K562 (cell line): ENCODE results near the gene MCM6. TPM values are rescaled to one million over a fixed set of nuclear protein-coding genes. Genes with fewer than 3 reads are reported as not detected.
A peak's percentile ranks its signal among the peaks of the same experiment; 100 is the strongest.

Experiments used
- ETV6 ChIP-seq, 3 experiments: fragments of 150-350 bp in 1 of 3; sonication (generic) in 1 of 3; formaldehyde crosslinking in 1 of 3; IDR thresholded peaks; 2 replicates each; pipeline versions ENCODE4 v1.6.1 to v1.8.0; 2014 to 2022; ENCODE audit warnings: borderline replicate concordance in 2 of 3, low read depth in 2 of 3, antibody characterized with exemption in 1 of 3, low read length in 1 of 3, mild to moderate bottlenecking in 1 of 3, missing genetic modification reagents in 1 of 3
- EZH2 ChIP-seq: IDR thresholded peaks from 2 replicates; pipeline ENCODE4 v1.6.1; 2012; ENCODE audit warnings: low read depth, mild to moderate bottlenecking, inconsistent platforms, low read length, borderline replicate concordance
- GABPA ChIP-seq: fragments of 200-800 bp; sonication (Bioruptor generic); conservative IDR thresholded peaks from 2 replicates; pipeline ENCODE4 v1.6.1; 2016; ENCODE audit warnings: low read depth, missing genetic modification characterization, missing compliant biosample characterization
- JUNB ChIP-seq: fragments of 450-650 bp; formaldehyde crosslinking; conservative IDR thresholded peaks from 2 replicates; pipeline ENCODE4 v1.4.0; 2020; ENCODE audit warnings: mild to moderate bottlenecking
- MCM5 ChIP-seq: fragments of 450-650 bp; IDR thresholded peaks from 2 replicates; pipeline ENCODE4 v1.6.1; 2016; ENCODE audit warnings: low read depth
- MED1 ChIP-seq: sonication (generic); formaldehyde crosslinking; IDR thresholded peaks from 2 replicates; pipeline ENCODE4 v1.8.1; 2023; ENCODE audit warnings: missing genetic modification reagents, borderline replicate concordance
- MTA2 ChIP-seq: fragments of 450-650 bp; IDR thresholded peaks from 2 replicates; pipeline ENCODE4 v1.6.1; 2016; ENCODE audit warnings: low read depth
- NCOA6 ChIP-seq: fragments of 450-650 bp; IDR thresholded peaks from 2 replicates; pipeline ENCODE4 v1.6.1; 2017; ENCODE audit warnings: mild to moderate bottlenecking
- NFYB ChIP-seq: IDR thresholded peaks from 2 replicates; pipeline ENCODE4 v1.6.1; 2011; ENCODE audit warnings: mild to moderate bottlenecking, moderate library complexity; ENCODE audit not compliant: insufficient read length; ENCODE audit errors: extremely low read depth
- NUFIP1 ChIP-seq: fragments of 450-650 bp; IDR thresholded peaks from 2 replicates; pipeline ENCODE4 v1.6.1; 2018; ENCODE audit not compliant: partially characterized antibody
- PATZ1 ChIP-seq: fragments of 250-450 bp; sonication (Bioruptor Pico); IDR thresholded peaks from 2 replicates; pipeline ENCODE4 v1.5.0; 2020; ENCODE audit warnings: mild to moderate bottlenecking, borderline replicate concordance
- PHF8 ChIP-seq: fragments of 200-600 bp; sonication (generic); IDR thresholded peaks from 2 replicates; pipeline ENCODE4 v1.6.1; 2012; ENCODE audit warnings: mixed run types, mild to moderate bottlenecking, inconsistent platforms, low read length, moderate library complexity, borderline replicate concordance
- PURB ChIP-seq: sonication (generic); formaldehyde crosslinking; IDR thresholded peaks from 2 replicates; pipeline ENCODE4 v1.9.0; 2021; ENCODE audit warnings: low read depth, mild to moderate bottlenecking, missing genetic modification reagents
- RHOXF2B ChIP-seq: fragments of 250-450 bp; sonication (Bioruptor Pico); conservative IDR thresholded peaks from 2 replicates; pipeline ENCODE4 v1.5.1; 2021
- TRIM25 ChIP-seq: fragments of 450-650 bp; IDR thresholded peaks from 2 replicates; pipeline ENCODE4 v1.7.0; 2016; ENCODE audit warnings: borderline replicate concordance
- ZNF124 ChIP-seq: sonication (generic); formaldehyde crosslinking; IDR thresholded peaks from 2 replicates; pipeline ENCODE4 v1.8.1; 2022; ENCODE audit warnings: missing genetic modification reagents
- ZNF140 ChIP-seq: fragments of 250-450 bp; sonication (Bioruptor Pico); IDR thresholded peaks from 2 replicates; pipeline ENCODE4 v1.8.0; 2021; ENCODE audit warnings: moderate library complexity, mild to moderate bottlenecking, inconsistent platforms
- ZNF274 ChIP-seq: IDR thresholded peaks from 2 replicates; pipeline ENCODE4 v1.6.1; 2011; ENCODE audit warnings: low read depth, mild to moderate bottlenecking, low read length, moderate library complexity, borderline replicate concordance
- ZNF347 ChIP-seq: fragments of 450-650 bp; formaldehyde crosslinking; IDR thresholded peaks from 2 replicates; pipeline ENCODE4 v1.4.0; 2020; ENCODE audit warnings: low read depth, mild to moderate bottlenecking, moderate library complexity
- ZZZ3 ChIP-seq: fragments of 450-650 bp; IDR thresholded peaks from 2 replicates; pipeline ENCODE4 v1.6.1; 2016; ENCODE audit warnings: antibody characterized with exemption, mild to moderate bottlenecking, moderate library complexity
- polyA plus RNA-seq, 8 experiments: library from polyadenylated mRNA; depleted of rRNA in 4 of 8; stranded (reverse) in 5 of 8; unstranded in 3 of 8; fragments of >200 nt; fragmentation: Nextera tagmentation in 2 of 8; fragmentation: Illumina TruSeq in 1 of 8; extraction: Ambion mirVana in 2 of 8; extraction: Trizol in 1 of 8; gene quantifications; 2 replicates each; pipeline versions ENCODE4 v1.2.1 to v1.2.3, GENCODE V29; 2011 to 2014; ENCODE audit warnings: inconsistent platforms in 1 of 8, missing spikeins in 1 of 8
- total RNA-seq, 7 experiments: library from RNA; depleted of rRNA in 6 of 7; stranded (reverse); fragments of >200 nt in 6 of 7; fragmentation: Illumina TruSeq in 2 of 7; extraction: Trizol in 2 of 7; gene quantifications; 2 replicates each; pipeline versions ENCODE4 v1.2.1 to v1.2.3, GENCODE V29; 2011 to 2021; ENCODE audit warnings: low replicate concordance in 1 of 7
- TF ChIP-seq, protein P1 (sequence below): fragments of 250-450 bp; sonication (Bioruptor Pico); IDR thresholded peaks from 2 replicates; pipeline ENCODE4 v1.4.0; 2020; ENCODE audit warnings: borderline replicate concordance

MCM6 gene
- total and polyA plus RNA-seq, 9 of the 15 experiments (the other 6 are each of a cell fraction or from before 2014, with no cell fraction given), result 42.6 to 133 (median 82.4) TPM

DNA sequence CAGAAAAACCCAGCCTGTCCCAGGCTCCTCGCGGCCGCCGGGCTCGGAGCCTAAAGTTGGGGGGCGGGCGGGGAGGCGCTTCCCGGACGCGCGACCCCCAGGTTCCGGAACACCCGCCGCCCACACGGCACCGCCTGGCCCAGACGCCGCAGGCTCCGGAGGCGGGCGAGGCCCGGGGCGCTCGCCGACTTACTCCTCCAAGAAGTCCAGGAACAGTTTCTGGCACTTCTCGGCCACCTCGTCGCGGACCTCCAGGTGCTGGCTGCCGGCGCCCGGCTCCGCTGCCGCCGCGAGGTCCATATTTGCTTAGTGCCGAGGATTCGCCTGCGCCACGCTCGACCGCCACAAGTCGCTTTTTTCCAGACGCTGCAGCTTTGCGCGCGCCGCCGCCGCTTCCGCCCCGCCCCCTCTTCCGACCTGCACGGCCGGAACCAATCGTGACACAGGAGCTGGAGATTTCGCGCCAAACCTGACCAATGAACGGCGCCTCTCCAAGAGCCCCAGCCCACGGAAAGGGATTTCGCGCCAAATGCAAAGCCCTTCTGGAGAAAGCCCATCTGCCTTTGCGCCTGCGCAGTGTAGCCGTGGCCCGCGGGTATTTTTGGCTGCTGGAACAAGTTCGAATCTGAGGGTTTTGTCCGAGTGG lies at the start of gene MCM6 (continued):
- TF ChIP-seq ZNF274 (no peak), ZZZ3 (peak; percentile 88), PURB (CRISPR knock-in tag) (no peak), MCM5 (no peak), EZH2 (no peak), MED1 (no peak), JUNB (CRISPR knock-in tag) (no peak), ZNF347 (CRISPR knock-in tag) (no peak), NUFIP1 (no peak), MTA2 (no peak), ZNF140 (no peak), GABPA (peak; percentile 73), ZNF124 (no peak), TRIM25 (no peak), NFYB (peak; percentile 79), RHOXF2B (CRISPR knock-in tag) (no peak), PHF8 (peak; percentile 86; the same call in 1 of the 2 replicates), NCOA6 (no peak), PATZ1 (CRISPR knock-in tag) (no peak), ETV6 (IDR thresholded peaks at IDR 0.05; ENCODE audit: borderline replicate concordance in 1 of 2, low read depth in 2 of 2, low read length in 1 of 2) (no peak), ETV6 (CRISPR knock-in tag; IDR thresholded peaks at IDR 0.05; ENCODE audit: borderline replicate concordance) (no peak; the same call in 1 of the 2 replicates)
- TF ChIP-seq, protein P1, sequence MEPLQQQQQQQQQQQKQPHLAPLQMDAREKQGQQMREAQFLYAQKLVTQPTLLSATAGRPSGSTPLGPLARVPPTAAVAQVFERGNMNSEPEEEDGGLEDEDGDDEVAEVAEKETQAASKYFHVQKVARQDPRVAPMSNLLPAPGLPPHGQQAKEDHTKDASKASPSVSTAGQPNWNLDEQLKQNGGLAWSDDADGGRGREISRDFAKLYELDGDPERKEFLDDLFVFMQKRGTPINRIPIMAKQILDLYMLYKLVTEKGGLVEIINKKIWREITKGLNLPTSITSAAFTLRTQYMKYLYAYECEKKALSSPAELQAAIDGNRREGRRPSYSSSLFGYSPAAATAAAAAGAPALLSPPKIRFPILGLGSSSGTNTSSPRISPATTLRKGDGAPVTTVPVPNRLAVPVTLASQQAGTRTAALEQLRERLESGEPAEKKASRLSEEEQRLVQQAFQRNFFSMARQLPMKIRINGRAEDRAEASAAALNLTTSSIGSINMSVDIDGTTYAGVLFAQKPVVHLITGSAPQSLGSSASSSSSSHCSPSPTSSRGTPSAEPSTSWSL (CRISPR knock-in tag), result no peak
